Glomerular endothelial cell (primary cell): ENCODE results near the gene TSC1. TPM values are rescaled to one million over a fixed set of nuclear protein-coding genes. Genes with fewer than 3 reads are reported as not detected.
A peak's percentile ranks its signal among the peaks of the same experiment; 100 is the strongest.

ENCODE experiments used
- DNase-seq: peaks from one replicate; pipeline ENCODE4 v3.0.0-alpha.2; 2011; ENCODE audit warnings: low read depth, low spot score; ENCODE audit errors: extremely low read depth
- total RNA-seq: library from RNA; depleted of rRNA; stranded (reverse); fragments of >200 nt; gene quantifications from 2 replicates; pipeline ENCODE4 v1.2.3, GENCODE V29; 2015

TSC1 gene
- total RNA-seq, 1 donor from 2014 or later, result 37.1 TPM

DNA sequence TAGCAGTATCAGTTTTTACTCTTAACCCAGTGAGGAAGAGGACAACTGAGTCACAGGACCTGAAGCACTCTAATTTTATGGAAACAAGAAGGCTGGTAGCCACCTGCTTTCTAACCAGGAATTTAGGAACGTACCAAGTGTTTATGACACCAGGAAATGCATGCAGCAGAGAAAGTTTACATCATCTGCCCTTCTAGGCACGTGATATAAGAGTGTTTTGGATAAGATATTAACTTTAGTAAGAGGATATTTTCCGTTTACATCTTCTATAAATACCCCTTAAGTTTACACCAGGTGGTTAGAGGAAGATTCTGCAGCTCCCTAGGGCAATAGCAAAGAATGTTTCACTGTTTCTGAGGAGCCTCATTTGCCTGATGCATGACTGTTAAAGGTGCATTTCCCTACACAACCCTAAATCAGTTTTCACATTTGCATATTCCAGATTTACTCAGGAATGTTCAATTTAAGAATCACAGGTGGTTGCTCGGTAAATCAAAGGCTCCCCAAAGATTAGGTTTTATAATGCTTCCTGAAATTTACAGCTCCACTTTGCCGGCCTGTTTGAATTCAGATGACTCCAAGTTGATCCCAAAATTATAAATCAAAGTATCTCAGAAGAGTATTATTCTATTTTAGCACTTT, 1.8 kb downstream of the TSC1 start:
- DNase-seq, result no peak

DNA sequence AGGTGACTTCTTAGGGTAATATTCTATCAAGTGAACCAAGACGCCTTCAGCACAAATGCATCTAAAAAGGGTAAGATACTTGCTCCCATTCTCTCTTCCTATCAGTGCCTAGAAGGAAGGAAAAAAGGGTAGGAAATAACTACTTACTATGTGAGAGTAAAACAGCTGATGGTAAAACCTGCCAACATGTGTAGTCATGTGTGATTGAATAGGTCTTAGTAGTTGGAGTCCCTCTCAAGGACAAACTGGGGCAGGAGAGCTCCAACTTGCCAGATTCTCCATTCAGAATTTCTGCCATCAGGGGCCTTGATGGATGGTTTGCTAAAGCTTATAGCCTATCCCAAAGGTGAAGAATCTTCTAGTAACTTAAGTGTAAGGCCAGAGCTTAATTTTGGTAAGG, 5.2 kb downstream of the TSC1 start:
- DNase-seq, result no peak

DNA sequence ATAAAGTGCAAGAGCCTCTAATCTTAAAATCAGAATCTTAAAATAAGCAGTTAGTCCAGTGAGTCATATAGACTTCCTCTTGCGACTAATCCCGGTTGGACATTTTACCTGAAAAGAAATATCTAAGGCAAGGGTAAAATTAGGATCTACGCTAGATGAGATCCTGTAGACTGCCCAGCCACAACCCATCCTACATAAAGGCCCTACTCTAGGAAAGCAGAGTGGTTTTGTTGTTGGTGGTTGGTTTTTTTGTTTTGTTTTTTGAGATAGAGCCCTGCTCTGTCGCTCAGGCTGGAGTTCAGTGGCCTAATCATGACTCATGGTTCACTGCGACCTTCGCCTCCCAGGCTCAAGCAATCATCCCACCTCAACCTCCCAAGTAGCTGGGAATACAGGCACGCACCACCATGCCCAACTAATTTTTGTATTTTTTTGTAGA, 6.9 kb downstream of the TSC1 start:
- no peak for DNase-seq

DNA sequence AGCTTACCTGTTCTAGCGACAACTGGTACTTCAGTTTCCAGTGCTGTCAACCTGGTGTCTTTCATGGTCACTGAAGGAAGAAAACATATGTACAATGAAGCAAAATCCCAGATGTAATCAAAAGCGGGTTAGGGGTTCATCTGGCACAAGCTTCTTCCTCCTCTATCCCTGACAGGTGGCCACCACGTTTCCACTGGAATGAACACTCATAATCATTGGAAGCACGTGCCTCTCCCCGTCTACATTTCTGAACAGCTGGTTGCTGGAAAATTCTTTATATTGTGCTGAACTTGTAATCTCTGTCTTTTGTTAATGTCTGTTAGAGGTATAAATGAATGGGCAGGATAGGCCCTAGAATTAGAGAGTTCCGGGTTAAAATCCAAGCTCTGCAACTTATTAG, 9.4 kb downstream of the TSC1 start:
- DNase-seq, result no peak

DNA sequence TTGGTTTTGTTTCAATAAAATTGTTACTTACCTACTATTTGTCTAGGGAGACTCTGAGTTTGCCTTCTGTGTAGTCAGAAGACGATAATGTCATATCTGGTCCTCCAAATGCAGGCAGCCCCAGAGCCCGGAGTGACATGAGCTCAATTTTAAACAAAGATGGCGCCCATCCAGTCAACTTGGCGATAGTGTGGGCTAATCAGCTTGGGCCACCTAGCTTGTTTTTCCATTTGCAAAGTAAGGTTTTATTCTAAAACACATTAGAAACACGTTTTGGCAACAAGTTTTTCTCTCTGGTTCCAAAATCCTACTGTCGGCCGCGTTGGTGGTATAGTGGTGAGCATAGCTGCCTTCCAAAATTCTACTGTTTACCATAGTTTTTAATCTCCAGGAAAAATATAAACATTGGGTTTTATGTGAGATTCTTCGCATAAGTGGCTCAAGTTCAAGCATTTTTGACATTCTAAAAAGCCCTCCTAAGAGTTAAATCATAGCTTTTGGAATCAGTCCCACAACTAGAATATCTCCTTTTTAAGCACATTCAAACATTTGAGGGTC, 13.2 kb downstream of the TSC1 start:
- DNase-seq, result no peak

DNA sequence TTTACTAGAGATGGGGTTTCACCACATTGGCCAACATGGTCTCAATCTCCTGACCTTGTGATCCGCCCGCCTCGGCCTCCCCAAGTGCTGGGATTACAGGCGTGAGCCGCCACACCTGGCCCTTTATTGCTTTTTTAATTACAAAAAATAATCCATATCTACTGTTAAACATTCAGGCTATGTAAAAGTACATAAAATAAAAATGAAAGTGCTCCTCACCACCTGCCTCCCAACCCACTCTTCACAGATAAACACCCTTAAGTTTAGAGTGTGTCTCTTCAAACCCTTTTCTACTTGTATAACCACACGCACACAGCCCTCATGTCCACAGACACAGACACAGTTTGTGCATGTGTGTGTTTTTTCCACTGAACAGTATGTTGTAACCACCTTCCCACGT, 16.7 kb downstream of the TSC1 start:
- DNase-seq, result no peak

DNA sequence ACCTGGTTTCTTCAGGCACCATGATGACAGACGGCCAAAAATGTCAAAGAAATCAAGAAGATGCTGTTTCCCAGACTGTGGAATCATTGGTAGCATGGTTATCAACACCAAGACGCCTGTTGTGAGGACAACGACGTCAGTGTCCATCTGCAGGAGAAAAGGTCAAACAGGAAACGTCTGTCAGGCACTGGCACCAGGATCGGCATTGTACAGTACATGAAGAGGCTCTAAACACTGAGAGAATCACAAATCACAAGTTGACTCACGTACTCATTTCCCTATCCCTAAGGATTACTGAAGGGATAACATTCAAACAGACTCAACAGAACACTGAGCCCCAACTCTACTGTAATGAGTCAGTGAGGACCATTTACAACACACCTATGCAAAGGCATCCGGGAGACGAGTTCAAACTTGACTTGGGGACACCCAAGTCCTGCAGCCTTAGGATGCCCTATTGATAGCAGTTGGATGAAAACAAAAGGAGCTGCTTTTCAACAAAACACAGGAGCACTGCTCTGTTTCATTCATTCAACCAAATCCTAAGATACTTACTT, 21.0 kb downstream of the TSC1 start:
- no peak for DNase-seq

DNA sequence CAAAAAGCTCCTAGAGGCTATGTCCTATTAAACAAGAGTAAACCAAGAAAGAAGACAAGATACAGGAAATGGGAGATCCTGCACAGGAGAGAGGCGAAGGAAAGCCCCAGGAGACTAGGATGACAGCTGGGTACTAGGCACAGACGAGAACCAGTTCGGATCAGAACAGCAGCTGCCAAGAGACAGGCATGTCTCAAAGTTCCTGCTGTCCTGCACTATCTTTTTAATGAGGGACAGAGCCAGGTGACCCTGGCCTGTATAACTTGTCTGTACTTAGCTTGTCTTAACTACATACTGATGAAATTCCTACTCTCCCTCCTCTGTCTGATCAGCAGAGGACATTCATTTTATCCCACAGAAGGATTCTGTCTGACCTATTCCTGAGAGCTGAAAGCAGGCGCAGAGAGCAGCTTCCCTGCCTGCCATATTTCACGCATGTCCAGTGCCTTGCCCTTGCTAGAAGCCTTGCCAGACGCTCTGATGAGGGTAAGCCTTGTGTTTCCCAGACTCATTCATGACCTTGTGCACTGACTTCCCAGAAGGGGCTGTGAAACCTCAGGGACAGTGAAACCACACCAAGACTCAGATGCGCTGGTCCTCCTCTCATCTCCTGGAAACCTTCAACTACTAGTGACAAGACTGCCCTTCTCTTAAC, 24.7 kb downstream of the TSC1 start:
- DNase-seq, result no peak

DNA sequence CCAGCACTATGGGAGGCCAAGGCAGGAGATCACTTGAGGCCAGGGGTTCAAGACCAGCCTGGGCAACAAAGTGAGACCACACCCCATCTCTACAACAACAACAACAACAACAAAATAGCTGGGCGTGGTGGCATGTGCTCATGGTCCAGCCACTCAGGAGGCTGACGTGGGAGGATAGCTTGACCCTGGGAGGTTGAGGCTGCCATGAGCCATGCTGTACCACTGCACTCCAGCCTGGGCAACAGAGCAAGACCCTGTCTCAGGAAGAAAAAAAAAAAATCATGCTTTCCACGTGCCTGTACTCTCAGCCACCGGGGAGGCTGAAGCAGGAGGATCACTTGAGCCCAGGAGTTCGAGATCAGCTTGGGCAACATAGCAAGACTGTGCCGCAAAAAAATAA, 29.5 kb downstream of the TSC1 start:
- DNase-seq, result no peak

DNA sequence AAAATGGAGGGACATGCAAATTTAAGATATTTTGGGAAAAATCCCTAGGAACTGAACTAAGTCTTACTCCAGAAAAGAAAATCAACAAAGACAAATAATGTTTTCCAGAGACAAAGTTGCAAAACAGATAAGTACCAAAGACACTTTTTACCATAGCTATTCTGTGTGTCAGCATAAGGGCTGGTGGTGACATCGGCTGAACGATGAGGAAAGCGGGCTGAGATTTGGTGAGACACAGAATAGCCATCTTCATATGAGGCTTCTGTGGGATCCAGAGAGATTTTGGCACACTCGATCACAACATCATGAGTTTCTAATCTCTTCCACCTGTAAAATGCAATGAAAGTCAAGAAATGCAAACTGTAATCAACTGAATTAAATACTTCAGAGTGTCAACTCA, 32.3 kb downstream of the TSC1 start:
- no peak for DNase-seq

DNA sequence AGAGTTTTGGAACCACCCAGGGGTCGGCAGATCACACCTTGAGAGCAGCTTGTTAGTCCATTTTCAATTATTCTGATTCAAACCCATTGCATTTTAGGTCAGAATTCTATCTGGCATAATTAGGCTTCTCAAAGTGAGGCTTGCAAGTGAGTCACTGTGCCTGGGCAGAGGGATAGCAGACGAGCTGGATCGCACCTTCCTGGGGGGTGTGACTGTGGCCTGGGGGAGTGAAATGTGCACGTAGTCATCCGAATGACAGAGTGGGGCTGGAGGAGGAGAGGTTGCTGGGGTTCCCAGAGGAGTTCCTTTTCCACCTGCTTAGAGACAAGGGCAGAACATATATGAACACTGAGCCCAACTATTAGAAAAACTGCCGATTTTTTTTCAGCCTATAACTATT, 34.0 kb downstream of the TSC1 start:
- no peak for DNase-seq

DNA sequence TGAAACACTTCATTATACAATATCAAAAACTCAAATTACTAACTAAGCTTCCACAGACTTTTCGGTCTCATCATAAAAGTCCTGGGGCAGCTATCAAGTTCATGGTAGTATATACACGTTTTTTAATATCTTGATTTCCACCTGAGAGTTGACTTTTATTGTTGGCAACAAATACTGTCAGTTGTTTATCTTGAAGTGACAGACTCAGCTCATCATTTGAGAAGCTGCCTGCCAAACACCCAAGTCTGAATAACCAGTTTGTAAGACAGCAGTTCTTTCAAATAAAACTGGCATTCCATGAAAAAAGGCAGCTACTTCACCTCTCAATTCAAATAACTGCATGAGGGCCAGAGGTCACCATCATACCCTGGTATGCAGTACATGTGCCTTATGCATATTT, 35.1 kb downstream of the TSC1 start:
- no peak for DNase-seq

DNA sequence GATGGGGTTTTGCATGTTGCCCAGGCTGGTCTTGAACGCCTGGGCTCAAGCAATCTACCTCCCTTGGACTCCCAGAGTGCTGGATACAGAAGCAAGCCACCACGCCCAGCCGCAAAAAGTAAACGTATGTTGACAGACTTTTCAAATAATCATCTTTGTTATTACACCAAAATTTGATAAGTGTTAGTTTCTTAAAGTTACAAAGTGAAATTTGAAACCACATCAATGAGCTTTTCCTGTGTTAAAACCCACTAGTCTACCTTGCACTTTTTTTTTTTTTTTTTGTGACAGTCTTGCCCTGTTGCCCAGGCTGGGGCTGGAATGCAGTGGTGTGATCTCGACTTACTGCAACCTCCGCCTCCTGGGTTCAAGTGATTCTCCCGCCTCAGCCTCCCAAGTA, 35.8 kb downstream of the TSC1 start:
- no peak for DNase-seq

DNA sequence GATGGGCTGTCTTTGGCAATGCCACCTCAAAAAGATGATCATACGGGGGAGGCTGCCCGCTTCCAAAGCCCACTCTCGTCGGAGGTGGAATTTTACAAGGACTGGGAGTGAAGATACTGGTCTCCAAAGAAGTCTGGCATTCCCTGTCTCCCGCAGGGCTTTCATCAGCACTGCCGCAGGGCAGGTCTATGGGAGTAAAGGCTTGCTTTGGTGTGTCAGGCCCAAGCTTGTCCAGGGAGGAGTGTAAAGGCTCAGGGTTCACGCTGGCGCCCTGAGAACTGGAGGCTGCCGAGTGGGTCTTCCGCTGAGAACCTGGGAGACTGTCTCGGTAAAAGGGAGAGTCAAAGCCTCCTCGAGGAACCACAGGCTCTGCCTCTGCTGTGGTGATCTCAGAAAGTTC, 38.7 kb downstream of the TSC1 start:
- DNase-seq, result no peak

DNA sequence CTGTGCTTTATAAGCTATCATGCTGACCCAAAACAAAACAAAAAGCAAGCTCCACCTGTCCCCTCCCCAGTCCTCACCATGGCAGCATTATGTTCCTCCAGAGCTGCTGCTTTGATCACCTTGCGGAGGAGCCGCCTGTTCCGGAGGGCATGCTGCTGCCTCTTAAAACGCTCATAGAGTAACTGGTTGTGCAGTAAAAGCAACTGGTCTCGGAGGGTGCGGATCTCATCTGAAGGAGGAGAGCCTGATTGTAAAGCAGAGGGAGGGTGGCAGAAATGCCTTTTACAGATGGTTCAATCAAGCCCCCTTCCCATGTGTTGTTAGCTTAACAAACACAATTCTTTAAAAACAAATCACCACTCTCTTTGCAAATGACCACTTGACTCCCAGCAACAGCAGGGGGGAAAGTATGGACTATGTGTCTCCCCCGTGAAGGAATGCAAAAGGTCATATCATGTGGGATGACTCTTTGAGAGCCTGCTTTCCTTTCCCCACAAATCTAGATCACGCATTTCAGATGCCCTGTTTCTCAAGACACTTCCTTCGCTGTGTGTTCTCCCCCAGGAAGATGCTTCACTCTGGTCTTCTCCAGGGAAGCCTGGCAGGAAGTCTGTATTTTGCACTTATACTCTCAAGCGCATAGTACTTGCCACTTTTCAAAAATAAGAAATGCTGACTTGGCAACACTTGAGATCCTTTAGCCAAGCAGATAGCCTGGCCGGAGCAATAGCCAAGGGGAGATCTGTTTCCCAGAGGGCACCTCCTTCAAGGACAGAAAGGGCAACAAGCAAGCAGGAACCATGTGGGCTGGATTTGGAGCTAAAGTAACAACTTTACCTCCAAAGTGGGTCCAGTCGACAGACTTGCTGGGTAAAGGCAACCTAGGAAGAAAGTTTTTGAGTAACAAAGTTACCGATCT, 40.6 kb downstream of the TSC1 start:
- DNase-seq, result no peak

DNA sequence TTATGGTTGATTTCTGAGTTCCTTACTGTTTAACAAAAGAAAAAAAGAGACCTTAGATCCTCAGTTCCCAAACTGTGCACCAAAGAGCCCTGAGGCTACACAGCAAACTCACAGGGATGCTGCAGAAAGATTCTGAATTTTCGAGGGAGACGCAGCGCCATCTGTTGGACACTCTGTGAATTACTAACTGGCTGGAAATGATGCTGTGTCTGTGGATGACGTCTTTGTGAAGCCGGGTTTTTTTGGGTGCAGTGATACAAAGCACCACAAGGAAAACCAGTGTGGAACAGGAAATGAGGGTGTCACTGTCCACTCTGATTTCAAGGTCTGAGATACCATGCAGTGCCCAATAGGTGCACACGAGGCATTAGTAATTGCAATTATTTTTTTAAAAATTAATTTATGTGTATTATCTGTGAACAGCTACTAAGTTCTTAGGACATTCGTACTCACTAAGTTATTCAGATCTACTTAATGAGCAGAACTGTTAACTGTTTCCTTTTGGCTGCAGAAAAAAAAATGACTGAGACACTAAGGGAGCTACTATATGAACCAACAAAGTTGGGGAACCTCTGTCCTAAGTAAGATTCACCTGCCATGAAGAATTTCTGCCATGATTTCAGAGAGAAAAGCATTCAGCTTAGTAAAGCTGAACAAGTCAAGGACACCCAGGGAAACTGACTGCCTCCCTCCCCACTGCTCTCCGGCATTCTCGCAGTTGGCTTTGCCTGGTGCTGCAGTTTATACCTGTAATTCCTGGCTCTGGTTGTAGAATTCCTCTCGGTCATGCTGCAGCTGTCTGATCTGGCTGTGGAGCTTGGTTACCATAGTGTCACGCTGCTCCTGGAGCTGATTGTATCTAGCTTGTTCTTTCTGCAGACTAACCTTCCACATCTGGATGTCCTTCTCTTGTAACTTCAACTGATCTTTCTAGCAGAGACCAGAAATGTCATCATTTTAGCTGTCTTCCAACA, 42.3 kb downstream of the TSC1 start:
- DNase-seq, result peak; percentile 51

DNA sequence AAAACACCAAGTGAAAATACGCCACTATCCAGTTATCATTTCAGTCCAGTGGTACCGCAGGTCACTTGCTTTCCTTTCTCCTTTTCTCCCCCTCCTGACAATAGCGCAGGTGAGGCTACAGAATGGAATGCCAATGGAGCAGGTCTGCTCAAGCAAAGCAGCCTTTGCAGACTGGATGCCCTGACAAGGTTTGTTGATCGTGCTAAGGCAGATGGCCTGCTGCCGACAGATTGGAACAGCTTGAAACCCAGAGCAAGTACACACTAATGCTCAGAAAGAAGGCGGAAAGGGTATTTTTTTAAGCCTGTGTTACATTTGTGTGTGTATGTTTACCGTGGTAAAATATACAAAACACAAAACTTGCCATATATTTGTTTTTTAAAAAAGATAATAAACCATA, 46.4 kb downstream of the TSC1 start:
- no peak for DNase-seq

DNA sequence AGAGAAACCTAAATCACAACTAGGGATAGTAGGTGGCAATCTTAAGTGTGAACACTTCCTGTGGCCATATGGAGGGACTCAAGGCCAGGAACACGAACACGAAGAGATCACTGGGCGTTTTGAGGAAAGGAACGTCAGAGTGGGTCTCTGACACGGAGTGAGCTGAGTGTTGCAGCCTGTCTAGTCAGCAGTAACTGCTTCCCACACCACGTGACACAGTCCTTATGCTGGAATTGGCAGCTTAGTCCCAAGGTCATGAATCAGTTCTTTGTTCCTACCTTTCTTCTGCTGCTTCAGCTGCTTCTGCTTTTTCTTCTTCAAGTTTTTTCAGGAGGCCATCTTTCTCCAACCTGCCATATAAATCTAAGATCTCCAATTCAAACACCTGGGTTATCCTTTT, 47.5 kb downstream of the TSC1 start:
- DNase-seq, result no peak

DNA sequence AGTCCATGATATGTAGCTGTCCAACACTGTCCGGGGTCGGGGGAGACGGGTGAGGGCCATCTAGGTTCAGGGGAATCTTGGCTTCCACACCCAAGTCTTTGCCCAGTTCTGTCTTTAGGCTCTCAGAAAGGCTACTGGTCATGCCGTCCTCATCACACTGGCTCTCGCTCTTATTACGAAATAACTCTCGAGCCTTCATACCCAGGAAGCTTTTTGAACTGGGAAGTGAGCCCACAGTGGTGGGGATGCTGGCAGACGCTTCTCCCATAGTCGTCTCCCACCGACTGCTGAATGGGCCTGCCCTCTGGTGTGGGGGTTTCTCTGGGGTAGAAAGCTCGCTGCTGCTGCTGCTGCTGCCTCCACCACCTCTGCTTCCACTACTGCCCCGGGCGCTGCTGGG, 48.2 kb downstream of the TSC1 start:
- no peak for DNase-seq
